GM18505 (cell line): ENCODE results near the gene ENTR1.

ENCODE experiments used
- ATAC-seq: cut with Tn5 transposase; IDR thresholded peaks from one replicate; pipeline ENCODE4 v1.9.1; 2021; ENCODE audit not compliant: unreplicated experiment
- POLR2A ChIP-seq: IDR thresholded peaks from 4 replicates; pipeline ENCODE4 v1.6.1; 2011; ENCODE audit warnings: borderline replicate concordance; ENCODE audit not compliant: insufficient read depth, insufficient read length; ENCODE audit errors: extremely low read depth

The ENTR1 gene

GRCh38 chr9:136357202-136357725 lies 53.1 kb downstream of the ENTR1 start:
- no peak for ATAC-seq
- TF ChIP-seq POLR2A: no peak

GRCh38 chr9:136355616-136356557 lies 54.5 kb downstream of the ENTR1 start:
- no peak for ATAC-seq
- no peak for TF ChIP-seq POLR2A

GRCh38 chr9:136354592-136355085 lies 55.8 kb downstream of the ENTR1 start:
- no peak for TF ChIP-seq POLR2A
- no peak for ATAC-seq

- TF ChIP-seq POLR2A: no peak
- ATAC-seq: no peak
Measured at GRCh38 chr9:136353757-136354488, 56.5 kb downstream of the ENTR1 start.

DNA sequence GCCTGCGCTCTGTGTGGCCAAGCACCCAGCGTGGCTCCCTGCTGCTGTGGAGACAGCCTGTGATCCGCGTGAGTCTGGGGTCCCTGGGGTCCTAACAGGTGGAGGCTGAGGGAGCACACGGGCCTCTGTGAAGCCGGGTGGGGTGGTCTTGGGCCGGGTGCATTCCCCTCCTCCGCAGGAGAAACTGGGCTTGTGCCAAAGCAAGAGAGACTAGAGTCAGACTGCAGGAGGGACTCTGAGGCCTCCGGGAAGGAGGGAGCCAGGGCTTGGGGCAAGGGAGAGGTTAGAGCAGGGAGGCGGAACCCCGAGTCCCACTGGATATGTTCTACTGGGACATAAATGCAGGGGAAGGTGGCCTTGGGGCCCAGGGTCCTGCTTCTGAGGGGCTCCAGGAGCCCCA lies 57.3 kb downstream of the ENTR1 start:
- no peak for ATAC-seq
- TF ChIP-seq POLR2A: no peak

DNA sequence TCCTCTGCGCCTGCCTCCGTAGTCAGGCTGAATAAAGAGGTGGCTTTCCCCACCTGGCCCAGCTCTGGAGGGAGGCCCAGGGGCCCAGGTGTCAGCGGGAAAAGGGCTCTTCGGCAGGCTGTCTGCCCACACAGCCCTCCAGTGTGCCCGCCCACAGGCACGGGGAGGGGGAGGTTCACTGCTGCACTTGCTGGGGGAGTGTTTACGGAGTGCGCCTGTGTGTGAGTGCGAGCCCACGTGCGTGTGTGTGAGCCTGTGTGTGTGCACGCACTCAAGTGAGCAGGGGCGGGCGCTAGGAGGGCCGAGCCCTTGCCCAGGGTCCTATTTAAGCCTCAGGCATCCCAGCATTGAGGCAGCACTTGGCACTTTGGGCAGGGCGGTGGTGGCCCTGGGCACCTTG lies 57.7 kb downstream of the ENTR1 start:
- no peak for TF ChIP-seq POLR2A
- ATAC-seq: no peak
